ENCODE results near the gene DDX5.

GRCh38 chr17:64502809-64503208 is 3.3 kb downstream of the DDX5 start:
- TF ChIP-seq CEBPB (IDR thresholded peaks at IDR 0.05; ENCODE audit: low read depth, low read length): no peak
- TF ChIP-seq RCOR1 (IDR thresholded peaks at IDR 0.05; ENCODE audit: insufficient replicate concordance, low read length): no peak
- TF ChIP-seq POLR2A (IDR thresholded peaks at IDR 0.05; ENCODE audit: low read depth, low read length): no peak
- TF ChIP-seq CTCF (conservative IDR thresholded peaks at IDR 0.05; ENCODE audit: low read depth, low read length): no peak
- no peak for TF ChIP-seq CHD1 (IDR thresholded peaks at IDR 0.05; ENCODE audit: low read depth, low read length)

All from IMR-90 (cell line).